T-cell (primary cell): ENCODE measurements around the gene TKFC. TPM values are rescaled to one million over a fixed set of nuclear protein-coding genes. Genes with fewer than 3 reads are reported as not detected.

ENCODE experiments used
- ATAC-seq, 4 experiments: fragments of 200-7000 bp in 3 of 4; fragments of 150-1000 bp in 1 of 4; cut with Tn5 transposase; replicated peaks in 1 of 4; 1 replicate in 3 of 4; 2 replicates in 1 of 4; pipeline ENCODE4 v1.10.0; 2021; ENCODE audit warnings: moderate library complexity in 3 of 4, mild to moderate bottlenecking in 2 of 4, moderate number of reproducible peaks in 1 of 4
- CTCF ChIA-PET, 2 donors: fragments of 300-600 bp; sonication (Branson Sonifier 250); formaldehyde crosslinking; loops; one replicate each; lab custom pipeline; 2022; ENCODE audit warnings: antibody characterized with exemption in 2 of 2; lab: Charles Lee
- POLR2A ChIA-PET, 2 donors: fragments of 300-600 bp; sonication (Branson Sonifier 250); formaldehyde crosslinking; loops; one replicate each; lab custom pipeline; 2022; ENCODE audit warnings: antibody characterized with exemption in 2 of 2; lab: Charles Lee
- DNase-seq, 35 experiments: peaks; one replicate each; pipeline versions ENCODE4 v3.0.0 to v3.0.0-alpha.2; 2013 to 2023
- H3K27ac ChIP-seq: one replicate; pipeline ENCODE4 v1.5.1; 2013; ENCODE audit warnings: low read length
- H3K27me3 ChIP-seq, 2 experiments: replicated peaks in 1 of 2; 1 replicate in 1 of 2; 2 replicates in 1 of 2; pipeline versions ENCODE4 v1.6.1 to v1.7.0; 2013; ENCODE audit warnings: low read length in 1 of 2, mixed read lengths in 1 of 2; ENCODE audit not compliant: control insufficient read depth in 2 of 2, insufficient read depth in 2 of 2; ENCODE audit errors: extremely low read depth in 1 of 2
- H3K36me3 ChIP-seq, 2 donors: 1 replicate in 1 of 2; 2 replicates in 1 of 2; pipeline versions ENCODE4 v1.6.1 to v1.7.0; 2013; ENCODE audit warnings: low read length in 1 of 2; ENCODE audit not compliant: control insufficient read depth in 2 of 2, insufficient read depth in 1 of 2; ENCODE audit errors: extremely low read depth in 1 of 2
- H3K4me1 ChIP-seq, 2 experiments: 1 replicate in 1 of 2; 2 replicates in 1 of 2; pipeline versions ENCODE4 v1.6.1 to v1.7.0; 2013; ENCODE audit warnings: low read length in 2 of 2, mixed read lengths in 1 of 2; ENCODE audit not compliant: insufficient read depth in 2 of 2, control insufficient read depth in 1 of 2; ENCODE audit errors: extremely low read depth in 1 of 2
- H3K4me3 ChIP-seq, 2 donors: 1 replicate in 1 of 2; 2 replicates in 1 of 2; pipeline versions ENCODE4 v1.5.1 to v1.7.0; 2013; ENCODE audit warnings: mild to moderate bottlenecking in 2 of 2, low read length in 1 of 2, moderate library complexity in 1 of 2; ENCODE audit not compliant: control insufficient read depth in 1 of 2; ENCODE audit errors: extremely low read depth in 1 of 2
- H3K9me3 ChIP-seq: 2 replicates; pipeline ENCODE4 v1.7.0; 2013
- H3K27ac Mint-ChIP-seq, 2 donors: one replicate each; pipeline ENCODE4 v1.8.0; 2020 to 2021; ENCODE audit warnings: mild to moderate bottlenecking in 2 of 2, mixed read lengths in 2 of 2
- H3K27me3 Mint-ChIP-seq, 2 donors: one replicate each; pipeline ENCODE4 v1.8.0; 2021 to 2022; ENCODE audit warnings: mixed read lengths in 2 of 2
- H3K36me3 Mint-ChIP-seq: one replicate; pipeline ENCODE4 v1.8.0; 2021; ENCODE audit warnings: mixed read lengths
- H3K4me1 Mint-ChIP-seq, 3 donors: one replicate each; pipeline ENCODE4 v1.8.0; 2020 to 2022; ENCODE audit warnings: mixed read lengths in 3 of 3, mild to moderate bottlenecking in 1 of 3
- H3K4me3 Mint-ChIP-seq, 3 donors: one replicate each; pipeline ENCODE4 v1.8.0; 2020 to 2022; ENCODE audit warnings: mild to moderate bottlenecking in 3 of 3, mixed read lengths in 3 of 3, moderate library complexity in 3 of 3
- H3K9me3 Mint-ChIP-seq, 3 donors: one replicate each; pipeline ENCODE4 v1.8.0; 2020 to 2022; ENCODE audit warnings: mixed read lengths in 3 of 3
- WGBS: methylation state at CpG from one replicate; pipeline ENCODE4 v1.1.5; 2013; ENCODE audit warnings: missing lambda C conversion rate; ENCODE audit not compliant: insufficient coverage; 5-methylcytosine and 5-hydroxymethylcytosine counted together
- total RNA-seq, 35 experiments: library from RNA in 6 of 35; stranded (reverse) in 6 of 35; fragments of 120-200 nt in 1 of 35; gene quantifications; one replicate each; pipeline versions ENCODE4 v1.2.1 to v1.2.4 and lab custom pipeline; 2013 to 2026

TKFC gene
- total RNA-seq, 5 donors from 2014 or later (not counting 1 experiment from before 2014, with no cell fraction given), result 30.9 to 53.9 (median 46.6) TPM

DNA sequence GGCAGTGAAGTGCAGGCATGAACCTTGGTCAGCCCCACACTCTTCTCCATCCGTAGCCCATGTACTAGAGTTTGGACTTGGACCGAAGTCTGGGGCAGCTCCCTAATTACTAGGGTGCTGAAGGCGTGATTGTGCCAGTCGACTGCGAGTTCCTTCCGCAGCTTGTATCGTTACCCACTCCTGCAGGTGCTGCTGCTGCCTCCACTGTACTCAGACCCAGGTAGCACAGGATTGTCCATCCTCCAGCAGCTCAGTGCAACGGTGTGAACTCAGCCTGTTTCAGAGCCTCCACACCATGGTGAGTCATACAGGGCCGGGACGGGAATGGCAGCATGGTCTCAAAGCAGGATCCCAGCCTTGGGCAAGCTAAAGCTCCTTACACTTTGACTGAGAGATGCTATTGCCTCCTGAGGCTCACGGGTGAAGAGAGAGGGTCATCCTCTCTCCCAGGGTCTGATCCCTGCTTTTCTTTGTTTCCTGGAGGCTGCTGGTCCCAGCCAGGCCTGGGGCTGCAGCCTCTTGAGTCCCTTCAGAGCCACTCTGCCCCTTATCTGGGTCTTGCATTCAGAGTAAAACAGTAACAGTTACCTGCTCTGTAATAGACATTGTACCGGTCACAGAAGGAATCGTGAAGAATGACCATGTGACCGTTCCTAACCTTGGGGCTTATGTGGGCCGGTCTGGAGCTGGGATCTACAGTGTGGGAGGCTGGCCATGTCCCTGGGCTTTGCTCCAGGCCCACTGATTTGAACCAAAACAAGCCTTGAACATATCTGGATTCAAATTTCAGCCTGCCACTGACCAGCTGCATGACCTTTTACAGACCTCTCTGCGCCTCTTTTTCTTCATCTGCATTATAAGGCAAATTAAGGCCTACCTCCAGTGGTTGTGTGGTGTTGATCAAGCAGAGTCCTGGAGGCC lies 1.7 kb downstream of the TKFC start:
- H3K4me1 ChIP-seq, result peaks cover 22 to 46% of the 10 kb centered on the region in 2 experiments
- no peak for ATAC-seq
- H3K4me3 ChIP-seq, result no peak overlapping the region
- Mint-ChIP-seq H3K4me3 (peak overlapping the region; percentile 92 to 94 (median 92)), H3K27ac (peak overlapping the region; percentile 97 to 99), H3K36me3 (peaks cover 17% of the 10 kb centered on the region), H3K4me1 (peaks cover 49 to 52% (median 50%) of the 10 kb centered on the region in 3 donors), H3K27me3 (no peaks in the 10 kb centered on the region), H3K9me3 (no peaks in the 10 kb centered on the region)
- DNase-seq, result peak in 1 of 35 experiments; percentile 14
- H3K27me3 ChIP-seq, result no peaks in the 10 kb centered on the region
- peak overlapping the region; percentile 2 for H3K27ac ChIP-seq
- POLR2A ChIA-PET, result interaction anchor here in 1 of 2 donors (0.5 kb wide), 2 partner anchors 15 to 54 kb away, joined by 3 to 5 read pairs; no protein-coding TSS in a partner anchor
- CTCF ChIA-PET, result interaction anchor here (0.6 to 2.5 kb wide), 7 partner anchors 27 to 115 kb away, joined by 3 to 23 read pairs (median 9); partner anchors contain the start of genes CYB561A3 (in 1 of the 2), TMEM138 (in 1 of the 2) and TMEM216 (in 1 of the 2)
- no peaks in the 10 kb centered on the region for H3K9me3 ChIP-seq
- peaks cover under 1 to 15% of the 10 kb centered on the region in 2 donors for H3K36me3 ChIP-seq
- 95% methylated on average over 14 of the region's 16 CpGs for WGBS

DNA sequence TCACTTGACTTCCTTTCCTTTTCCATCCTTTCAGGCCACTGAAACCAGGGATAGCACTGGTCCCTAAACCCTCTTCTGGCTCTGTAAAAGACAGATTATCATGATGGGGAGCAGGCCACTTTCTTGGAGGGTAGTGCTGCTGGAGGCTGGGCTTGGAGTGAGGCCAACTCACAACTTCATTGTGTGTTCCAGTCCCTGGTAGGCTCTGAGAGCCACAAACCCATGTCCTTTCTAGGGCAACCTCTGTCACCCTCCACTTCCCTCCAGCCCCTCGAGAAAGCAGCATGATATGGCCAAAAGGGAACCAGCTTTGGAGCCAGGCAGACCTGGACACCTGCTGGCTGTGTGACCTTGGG lies 2.3 kb downstream of the TKFC start:
- ChIA-PET POLR2A (interaction anchor here in 1 of 2 donors (1.4 kb wide), 1 partner anchor 50 kb away, joined by 6 read pairs; no protein-coding TSS in a partner anchor), CTCF (interaction anchor here (0.6 to 2.9 kb wide), 7 partner anchors 26 to 114 kb away, joined by 4 to 114 read pairs (median 23); partner anchors contain the start of genes CYB561A3 (in 1 of the 2), TMEM138 (in 1 of the 2) and TMEM216 (in 1 of the 2))
- no peaks in the 10 kb centered on the region for H3K27me3 ChIP-seq
- peak overlapping the region; percentile 54 for H3K27ac ChIP-seq
- WGBS, result 100% methylated on average over 1 of the region's 1 CpG
- ATAC-seq (no peak), DNase-seq (no peak)
- Mint-ChIP-seq H3K9me3 (no peaks in the 10 kb centered on the region), H3K36me3 (peaks cover 11% of the 10 kb centered on the region), H3K4me3 (peak overlapping the region in 1 of 3 donors; percentile 17), H3K27ac (peak overlapping the region; percentile 39 to 55), H3K4me1 (peaks cover 43 to 46% (median 44%) of the 10 kb centered on the region in 3 donors), H3K27me3 (no peaks in the 10 kb centered on the region)
- H3K36me3 ChIP-seq, result peaks cover 0 to 8% of the 10 kb centered on the region in 2 donors
- H3K4me3 ChIP-seq, result no peak overlapping the region
- H3K4me1 ChIP-seq, result peaks cover 22 to 46% of the 10 kb centered on the region in 2 experiments
- H3K9me3 ChIP-seq, result no peaks in the 10 kb centered on the region

DNA sequence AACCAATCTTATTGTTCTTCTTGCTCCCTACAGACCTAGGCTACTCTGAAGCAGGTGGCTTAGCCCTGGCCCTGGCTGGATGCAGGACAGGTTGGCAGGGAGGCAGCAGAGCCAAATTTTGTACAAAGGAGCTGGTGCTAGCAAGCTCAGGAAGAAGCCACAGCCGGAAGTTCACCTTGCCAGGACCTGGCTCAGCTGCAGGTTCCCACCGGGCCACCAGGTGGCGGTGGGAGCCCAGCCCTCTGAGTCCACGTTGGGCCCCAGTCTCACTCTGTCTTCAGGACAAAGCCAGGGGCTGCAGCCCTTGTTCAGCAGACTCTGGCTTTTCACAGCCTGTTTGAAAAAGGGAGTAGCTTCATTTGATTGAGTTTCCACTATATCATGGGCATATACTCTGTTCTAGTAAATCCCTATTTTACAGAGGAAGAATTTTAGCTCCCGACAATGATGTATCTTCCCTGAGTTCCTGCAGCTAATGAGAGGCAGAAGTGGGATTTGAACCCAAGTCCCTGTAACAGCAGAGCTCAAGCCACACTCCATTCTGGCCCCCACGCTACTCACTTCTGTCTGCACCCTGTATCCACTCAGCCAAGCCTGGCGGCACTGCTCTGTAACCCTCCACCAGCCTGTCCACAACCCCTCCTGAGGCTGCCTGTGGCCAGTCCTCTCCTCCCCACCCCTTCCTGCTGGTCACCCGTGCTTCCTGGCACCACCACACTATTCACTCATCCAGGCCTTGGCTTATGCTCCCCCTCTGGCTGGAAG lies 3.3 kb downstream of the TKFC start:
- no peaks in the 10 kb centered on the region for H3K9me3 ChIP-seq
- H3K4me3 ChIP-seq, result no peak overlapping the region
- 24% methylated on average over 6 of the region's 8 CpGs for WGBS
- H3K27ac ChIP-seq, result peak overlapping the region; percentile 75
- H3K4me3 Mint-ChIP-seq, result no peak overlapping the region
- ChIA-PET CTCF (interaction anchor here (0.5 to 2.9 kb wide), 28 partner anchors 9 to 424 kb away, joined by 3 to 114 read pairs (median 4); partner anchors contain the start of genes TMEM138 (in 2 of the 2), CPSF7 (in 1 of the 2), CYB561A3 (in 1 of the 2) and SDHAF2 (in 1 of the 2)), POLR2A (interaction anchor here (0.6 to 1.4 kb wide), 11 partner anchors 8 to 457 kb away, joined by 3 to 6 read pairs (median 4); partner anchors contain the start of genes CPSF7 (in 1 of the 2), CYB561A3 (in 1 of the 2), FEN1 (in 1 of the 2) and SDHAF2 (in 1 of the 2))
- peak; percentile 49 to 59 (median 56) for ATAC-seq
- H3K27me3 Mint-ChIP-seq, result no peaks in the 10 kb centered on the region
- peaks cover 34 to 36% (median 34%) of the 10 kb centered on the region in 3 donors for H3K4me1 Mint-ChIP-seq
- H3K9me3 Mint-ChIP-seq, result no peaks in the 10 kb centered on the region
- peaks cover 14% of the 10 kb centered on the region for H3K36me3 Mint-ChIP-seq
- H3K27ac Mint-ChIP-seq, result peak overlapping the region; percentile 91 to 92
- peak; percentile 66 to 91 (median 78) for DNase-seq
- peaks cover 0 to 8% of the 10 kb centered on the region in 2 donors for H3K36me3 ChIP-seq
- H3K4me1 ChIP-seq, result peaks cover 17 to 40% of the 10 kb centered on the region in 2 experiments
- H3K27me3 ChIP-seq, result no peaks in the 10 kb centered on the region

DNA sequence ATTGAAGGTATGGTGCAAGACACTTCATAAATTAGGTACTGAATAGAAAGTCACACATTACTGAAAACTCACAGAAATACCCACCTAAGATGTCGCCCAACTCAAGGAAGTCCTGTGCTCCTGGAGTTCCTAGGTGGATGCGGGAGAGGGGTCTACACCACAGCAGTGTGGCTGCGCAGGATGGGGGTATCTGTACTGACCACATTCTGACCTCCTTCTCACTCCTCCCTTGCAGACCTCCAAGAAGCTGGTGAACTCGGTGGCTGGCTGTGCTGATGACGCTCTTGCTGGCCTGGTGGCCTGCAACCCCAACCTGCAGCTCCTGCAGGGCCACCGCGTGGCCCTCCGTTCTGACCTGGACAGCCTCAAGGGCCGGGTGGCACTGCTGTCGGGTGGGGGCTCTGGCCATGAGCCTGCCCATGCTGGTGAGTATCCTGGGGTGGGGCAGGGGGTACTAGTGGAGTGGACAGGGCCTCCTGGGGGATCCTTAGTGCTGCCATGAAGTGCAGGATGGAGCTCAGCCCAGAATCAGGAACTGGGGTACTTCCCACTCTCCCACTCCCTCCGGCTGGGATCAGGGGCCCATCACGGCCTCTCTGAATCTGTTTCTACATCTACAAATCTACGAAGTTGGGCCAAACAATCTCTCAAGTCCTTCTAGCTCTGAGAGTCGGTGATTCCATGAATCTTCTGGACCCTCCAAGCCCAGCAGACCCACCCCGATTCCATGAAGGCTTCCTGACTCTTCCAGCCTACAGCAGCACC lies 4.9 kb downstream of the TKFC start:
- H3K36me3 ChIP-seq, result peaks cover 0 to 15% of the 10 kb centered on the region in 2 donors
- H3K9me3 ChIP-seq, result no peaks in the 10 kb centered on the region
- ChIA-PET POLR2A (no interaction called here), CTCF (interaction anchor here (2.9 kb wide), 2 partner anchors 47 to 48 kb away, joined by 24 to 114 read pairs; no protein-coding TSS in a partner anchor)
- no peak overlapping the region for H3K27ac ChIP-seq
- Mint-ChIP-seq H3K27ac (no peak overlapping the region), H3K4me1 (peaks cover 20% of the 10 kb centered on the region in 3 donors), H3K36me3 (peaks cover 19% of the 10 kb centered on the region), H3K9me3 (no peaks in the 10 kb centered on the region), H3K4me3 (no peak overlapping the region), H3K27me3 (no peaks in the 10 kb centered on the region)
- no peak for ATAC-seq
- H3K27me3 ChIP-seq, result no peaks in the 10 kb centered on the region
- WGBS, result 97% methylated on average over 13 of the region's 15 CpGs
- peaks cover 8 to 25% of the 10 kb centered on the region in 2 experiments for H3K4me1 ChIP-seq
- no peak overlapping the region for H3K4me3 ChIP-seq
- DNase-seq, result no peak

DNA sequence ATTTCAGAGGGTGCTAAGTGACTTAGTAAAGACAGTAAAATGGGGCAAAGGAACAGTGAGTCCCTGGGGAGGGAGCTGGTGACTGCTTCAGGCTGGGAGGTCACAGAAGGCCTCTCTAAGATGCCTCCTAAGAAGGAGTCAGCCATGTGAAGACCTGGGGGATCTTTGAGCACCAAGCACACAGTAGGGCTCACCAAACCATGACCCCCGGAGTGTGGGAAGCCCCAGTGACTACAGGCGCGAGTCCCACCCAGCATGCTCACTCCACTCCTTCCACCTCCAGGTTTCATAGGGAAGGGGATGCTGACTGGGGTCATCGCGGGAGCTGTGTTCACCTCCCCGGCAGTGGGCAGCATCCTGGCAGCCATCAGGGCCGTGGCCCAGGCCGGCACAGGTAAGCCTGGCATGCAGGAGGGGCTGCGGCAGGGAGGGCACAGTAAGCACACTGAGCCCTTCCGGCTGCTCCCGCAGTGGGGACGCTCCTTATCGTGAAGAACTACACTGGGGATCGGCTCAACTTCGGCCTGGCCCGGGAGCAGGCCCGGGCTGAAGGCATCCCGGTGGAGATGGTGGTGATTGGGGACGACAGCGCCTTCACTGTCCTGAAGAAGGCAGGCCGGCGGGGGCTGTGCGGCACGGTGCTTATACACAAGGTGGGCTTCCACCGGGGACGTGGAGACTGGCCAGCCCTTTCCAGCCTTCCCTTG lies 5.9 kb downstream of the TKFC start:
- ATAC-seq (no peak), DNase-seq (no peak)
- 95% methylated on average over 20 of the region's 26 CpGs for WGBS
- Histone ChIP-seq H3K9me3 (no peaks in the 10 kb centered on the region), H3K36me3 (peaks cover 3 to 21% of the 10 kb centered on the region in 2 donors), H3K27me3 (no peaks in the 10 kb centered on the region), H3K27ac (no peak overlapping the region), H3K4me1 (peaks cover 2 to 17% of the 10 kb centered on the region in 2 experiments), H3K4me3 (no peak overlapping the region)
- Mint-ChIP-seq H3K4me3 (no peak overlapping the region), H3K9me3 (no peaks in the 10 kb centered on the region), H3K27me3 (no peaks in the 10 kb centered on the region), H3K27ac (no peak overlapping the region), H3K36me3 (peaks cover 19% of the 10 kb centered on the region), H3K4me1 (peaks cover 12 to 13% (median 12%) of the 10 kb centered on the region in 3 donors)
- POLR2A ChIA-PET, result no interaction called here
- CTCF ChIA-PET, result interaction anchor here in 1 of 2 donors (1.4 kb wide), 1 partner anchor 47 kb away, joined by 5 read pairs; no protein-coding TSS in a partner anchor
